Breast epithelium (tissue), 4 donors: ENCODE measurements around the gene KIF21A. TPM values are rescaled to one million over a fixed set of nuclear protein-coding genes. Genes with fewer than 3 reads are reported as not detected.

Source experiments
- DNase-seq, 2 donors: peaks; one replicate each; pipeline ENCODE4 v3.0.0-alpha.2; 2019; ENCODE audit warnings: low spot score in 2 of 2
- H3K27ac ChIP-seq, 2 donors: fragments of 200-600 bp; sonication (generic) in 1 of 2; one replicate each; pipeline ENCODE4 v1.5.1; 2016 to 2019; ENCODE audit warnings: mild to moderate bottlenecking in 1 of 2
- H3K27me3 ChIP-seq, 2 donors: fragments of 200-600 bp; sonication (generic) in 1 of 2; one replicate each; pipeline versions ENCODE4 v1.5.1 to v1.6.0; 2017 to 2019; ENCODE audit warnings: control low read depth in 1 of 2, mild to moderate bottlenecking in 1 of 2
- H3K36me3 ChIP-seq: fragments of 200-600 bp; one replicate; pipeline ENCODE4 v1.5.1; 2019
- H3K4me1 ChIP-seq, 2 donors: fragments of 200-600 bp; sonication (generic); one replicate each; pipeline ENCODE4 v1.5.1; 2016 to 2019; ENCODE audit warnings: control low read depth in 1 of 2
- H3K4me3 ChIP-seq, 3 donors: fragments of 200-600 bp; sonication (generic); 1 replicate in 2 of 3; 2 replicates in 1 of 3; pipeline ENCODE4 v1.5.1; 2016 to 2019; ENCODE audit warnings: mild to moderate bottlenecking in 3 of 3, moderate library complexity in 2 of 3
- H3K9me3 ChIP-seq, 2 donors: fragments of 200-600 bp; sonication (generic) in 1 of 2; one replicate each; pipeline ENCODE4 v1.5.1; 2016 to 2019; ENCODE audit warnings: control low read depth in 1 of 2
- CTCF ChIP-seq, 3 donors: fragments of 450-650 bp; IDR thresholded peaks; one replicate each; pipeline ENCODE4 v1.5.1; 2016 to 2017; ENCODE audit warnings: antibody characterized with exemption in 3 of 3, mild to moderate bottlenecking in 3 of 3, moderate library complexity in 3 of 3
- POLR2A ChIP-seq: fragments of 450-650 bp; IDR thresholded peaks from one replicate; pipeline ENCODE4 v1.6.1; 2016; ENCODE audit warnings: antibody characterized with exemption, mild to moderate bottlenecking, moderate library complexity
- POLR2AphosphoS5 ChIP-seq, 3 donors: sonication (generic); formaldehyde crosslinking; IDR thresholded peaks; one replicate each; pipeline ENCODE4 v1.6.1; 2017; ENCODE audit warnings: antibody characterized with exemption in 3 of 3
- intact Hi-C: fragments of 100-400 bp; cut with DNase I; formaldehyde crosslinking; loops from one replicate; pipeline ENCODE4 v1.15.1; 2023; ENCODE audit warnings: low total_unique reads
- total RNA-seq, 3 donors: library from RNA; depleted of rRNA; stranded (reverse); fragments of >200 nt; gene quantifications; one replicate each; pipeline ENCODE4 v1.1.0, GENCODE V29; 2016

KIF21A gene
- total RNA-seq, 3 donors from 2014 or later, result 10.2 to 23.7 (median 11.7) TPM

DNA sequence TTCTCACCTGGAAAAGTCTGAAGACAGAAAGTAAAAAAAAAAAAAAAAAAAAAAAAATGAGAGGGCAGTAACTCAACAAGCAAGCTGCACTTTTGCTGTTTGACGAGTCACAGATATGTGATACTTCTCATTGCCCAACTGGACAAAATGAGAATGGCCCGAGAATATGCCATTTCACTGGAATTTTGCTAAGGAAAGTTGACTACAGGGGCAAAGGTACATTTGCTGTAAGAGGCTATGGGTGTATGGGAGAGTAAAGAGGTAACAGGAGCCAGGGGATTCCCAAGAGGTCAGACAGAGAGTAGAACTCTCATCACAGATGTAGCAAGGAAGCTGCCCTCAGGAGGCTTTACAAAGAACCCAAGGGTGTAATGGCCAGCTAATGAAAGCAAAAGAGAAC lies 22.9 kb downstream of the KIF21A start:
- H3K27ac ChIP-seq, result no peak overlapping the region
- no peaks in the 10 kb centered on the region for H3K9me3 ChIP-seq
- no peak overlapping the region for H3K4me3 ChIP-seq
- no peaks in the 10 kb centered on the region for H3K27me3 ChIP-seq
- H3K4me1 ChIP-seq, result no peaks in the 10 kb centered on the region
- intact Hi-C loops, result no loop called here
- DNase-seq, result no peak
- no peaks in the 10 kb centered on the region for H3K36me3 ChIP-seq
- TF ChIP-seq POLR2AphosphoS5 (IDR thresholded peaks at IDR 0.05) (no peak), POLR2A (no peak), CTCF (IDR thresholded peaks at IDR 0.05) (no peak)

GRCh38 chr12:39419471-39419870 lies 23.4 kb downstream of the KIF21A start:
- Histone ChIP-seq H3K4me1 (no peaks in the 10 kb centered on the region), H3K27ac (no peak overlapping the region), H3K27me3 (no peaks in the 10 kb centered on the region), H3K4me3 (no peak overlapping the region), H3K36me3 (no peaks in the 10 kb centered on the region), H3K9me3 (no peaks in the 10 kb centered on the region)
- TF ChIP-seq POLR2AphosphoS5 (IDR thresholded peaks at IDR 0.05), result no peak
- TF ChIP-seq POLR2A, result no peak
- TF ChIP-seq CTCF (IDR thresholded peaks at IDR 0.05), result no peak
- no peak for DNase-seq
- intact Hi-C loops, result no loop called here

DNA sequence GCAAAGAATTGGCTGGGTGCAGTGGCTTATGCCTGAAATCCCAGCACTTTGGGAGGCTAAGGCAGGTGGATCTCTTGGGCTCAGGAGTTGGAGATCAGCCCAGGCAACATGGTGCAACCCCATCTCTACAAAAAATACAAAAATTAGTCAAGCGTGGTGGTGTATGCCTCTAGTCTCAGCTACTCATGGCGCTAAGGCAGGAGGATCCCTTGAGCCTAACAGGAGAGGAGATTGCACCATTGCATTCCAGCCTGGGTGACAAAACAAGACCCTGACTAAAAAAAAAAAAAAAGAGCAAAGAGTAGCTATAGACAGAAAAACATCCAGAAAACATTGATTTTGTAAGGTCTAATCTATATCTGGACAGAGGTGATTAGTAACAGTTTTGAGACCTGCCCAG lies 25.0 kb downstream of the KIF21A start:
- DNase-seq, result no peak
- Histone ChIP-seq H3K27ac (no peak overlapping the region), H3K27me3 (no peaks in the 10 kb centered on the region), H3K9me3 (no peaks in the 10 kb centered on the region), H3K36me3 (no peaks in the 10 kb centered on the region), H3K4me3 (no peak overlapping the region), H3K4me1 (no peaks in the 10 kb centered on the region)
- TF ChIP-seq POLR2AphosphoS5 (IDR thresholded peaks at IDR 0.05) (no peak), POLR2A (no peak), CTCF (IDR thresholded peaks at IDR 0.05) (no peak)
- intact Hi-C loops, result no loop called here

DNA sequence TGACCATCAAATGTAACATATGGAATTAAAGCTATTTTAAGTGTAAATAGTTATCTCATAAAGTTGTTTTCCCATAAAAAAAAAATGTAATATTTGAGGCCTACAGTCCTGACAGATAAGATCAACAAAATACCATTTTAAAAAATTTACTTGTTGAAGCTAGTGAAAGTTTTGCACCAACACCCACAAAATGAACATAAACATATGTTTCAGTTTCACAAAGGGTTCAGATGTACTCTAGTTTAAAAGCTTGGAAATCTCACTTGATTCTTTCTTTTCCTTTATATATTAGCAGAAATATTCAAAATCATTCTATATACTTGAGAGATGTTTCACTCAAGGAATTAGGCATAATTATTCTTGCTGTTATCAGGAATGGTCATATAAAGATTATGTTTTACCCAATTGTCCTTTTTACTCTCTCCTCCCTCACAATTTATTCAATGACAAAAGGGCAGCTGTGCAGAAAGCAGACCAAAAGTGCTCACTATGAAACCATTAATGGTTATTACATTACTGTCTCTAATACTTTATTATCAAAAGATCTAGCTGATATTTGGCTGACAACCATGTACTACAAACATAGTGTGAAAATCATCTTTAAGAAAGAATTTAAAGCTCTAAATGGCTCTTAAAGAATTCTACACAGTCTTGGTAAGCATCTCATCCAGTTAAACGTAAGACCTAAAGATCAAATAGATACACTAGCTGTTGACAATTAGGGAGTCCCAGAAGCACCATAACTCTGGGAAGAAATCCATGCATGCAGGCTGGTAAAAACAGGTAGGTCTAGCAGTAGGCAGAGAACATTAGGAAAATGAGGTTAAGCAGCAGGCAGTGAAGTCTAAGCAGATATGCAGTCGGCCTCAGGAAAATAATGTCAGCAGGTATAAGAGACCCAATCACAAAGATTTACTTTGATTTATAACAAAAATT lies 28.8 kb downstream of the KIF21A start:
- intact Hi-C loops, result no loop called here
- TF ChIP-seq CTCF (IDR thresholded peaks at IDR 0.05), result no peak
- TF ChIP-seq POLR2AphosphoS5 (IDR thresholded peaks at IDR 0.05), result no peak
- TF ChIP-seq POLR2A, result no peak
- Histone ChIP-seq H3K9me3 (no peaks in the 10 kb centered on the region), H3K36me3 (no peaks in the 10 kb centered on the region), H3K4me3 (no peak overlapping the region), H3K27me3 (no peaks in the 10 kb centered on the region), H3K4me1 (no peaks in the 10 kb centered on the region), H3K27ac (no peak overlapping the region)
- DNase-seq, result no peak

DNA sequence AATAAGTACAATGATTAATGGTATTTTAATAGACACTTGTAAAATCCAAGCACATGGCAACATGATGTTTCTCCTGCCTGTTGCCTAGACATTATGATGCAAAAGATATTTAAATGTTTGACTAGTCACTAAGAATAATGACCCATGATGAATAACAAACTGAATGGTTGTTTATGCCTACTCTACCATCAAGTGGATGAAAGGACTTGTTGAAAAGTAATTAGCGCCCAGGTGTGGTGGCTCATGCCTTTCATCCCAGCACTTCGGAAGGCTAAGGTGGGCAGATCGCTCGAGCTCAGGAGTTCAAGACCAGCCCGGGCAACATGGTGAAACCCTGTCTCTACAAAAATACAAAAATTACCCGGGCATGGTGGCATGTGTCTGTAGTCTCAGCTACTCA lies 30.7 kb downstream of the KIF21A start:
- H3K36me3 ChIP-seq, result no peaks in the 10 kb centered on the region
- no peaks in the 10 kb centered on the region for H3K4me1 ChIP-seq
- intact Hi-C loops, result no loop called here
- H3K9me3 ChIP-seq, result no peaks in the 10 kb centered on the region
- H3K27ac ChIP-seq, result no peak overlapping the region
- DNase-seq, result no peak
- TF ChIP-seq POLR2A (no peak), CTCF (IDR thresholded peaks at IDR 0.05) (no peak), POLR2AphosphoS5 (IDR thresholded peaks at IDR 0.05) (no peak)
- no peaks in the 10 kb centered on the region for H3K27me3 ChIP-seq
- H3K4me3 ChIP-seq, result no peak overlapping the region
